OCI-M2 (cell line): Measurements from ENCODE around the gene EFNA5.

Experiments
- DNase-seq: peaks from one replicate; lab custom pipeline; 2025; ENCODE audit not compliant: unreplicated experiment; lab: John Stamatoyannopoulos, UW

EFNA5 gene

DNA sequence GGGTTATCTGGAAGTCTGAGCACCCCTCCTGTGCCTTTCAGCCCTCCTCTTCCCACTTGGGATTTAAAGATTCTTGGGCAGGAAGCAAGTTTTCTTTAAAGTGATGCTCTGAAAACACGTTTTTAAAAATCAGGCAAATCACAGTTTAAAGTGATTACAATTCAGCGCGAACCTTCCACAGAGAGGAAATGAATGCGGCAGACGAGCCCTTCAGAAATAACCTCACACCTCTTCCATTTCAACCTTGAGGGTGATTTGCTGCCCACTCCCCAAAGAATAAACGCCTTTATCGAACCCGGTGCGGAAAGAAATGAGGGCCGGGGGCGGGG is 2.3 kb upstream of the EFNA5 start:
- no peak for DNase-seq

DNA sequence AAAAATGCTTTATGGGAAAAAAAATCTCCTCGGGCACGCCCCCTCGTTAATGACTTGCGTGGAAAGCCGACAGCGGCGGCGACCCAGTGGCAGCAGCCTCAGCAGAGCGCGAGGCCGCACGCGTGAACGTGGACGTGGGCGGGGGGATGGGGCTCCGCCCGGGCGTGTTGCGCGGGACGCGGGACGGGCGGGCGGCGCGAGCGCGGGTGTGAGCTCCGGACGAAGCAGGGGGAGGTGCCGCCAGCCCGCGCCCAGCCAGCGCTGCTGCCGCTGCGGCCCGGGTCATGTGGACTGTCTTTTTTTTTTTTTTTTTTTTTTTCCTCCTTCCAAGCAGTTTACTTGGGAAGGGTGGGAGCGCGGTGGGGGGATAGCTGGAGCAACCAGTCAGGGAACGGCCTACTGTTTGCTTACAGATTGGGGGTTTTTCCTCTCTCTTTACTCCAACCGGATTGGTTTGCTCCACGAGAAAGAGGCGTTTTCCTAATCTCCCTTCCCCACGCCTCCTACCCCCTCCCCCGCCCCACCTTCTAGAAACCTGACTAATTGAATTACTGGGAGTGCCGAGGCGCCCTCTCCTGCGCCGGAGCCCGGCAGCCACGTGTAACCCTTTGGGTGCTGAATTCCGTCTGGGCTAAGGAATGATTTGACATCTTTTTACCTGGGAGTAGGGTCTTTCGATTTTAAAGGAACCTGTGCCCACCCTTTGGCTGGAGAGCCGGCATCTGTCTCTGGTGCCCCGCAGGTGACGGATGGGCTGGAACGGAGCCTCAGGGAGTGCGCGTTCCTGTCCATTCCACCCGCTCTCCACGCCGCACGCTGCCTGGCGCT is 1.7 kb upstream of the EFNA5 start:
- no peak for DNase-seq

DNA sequence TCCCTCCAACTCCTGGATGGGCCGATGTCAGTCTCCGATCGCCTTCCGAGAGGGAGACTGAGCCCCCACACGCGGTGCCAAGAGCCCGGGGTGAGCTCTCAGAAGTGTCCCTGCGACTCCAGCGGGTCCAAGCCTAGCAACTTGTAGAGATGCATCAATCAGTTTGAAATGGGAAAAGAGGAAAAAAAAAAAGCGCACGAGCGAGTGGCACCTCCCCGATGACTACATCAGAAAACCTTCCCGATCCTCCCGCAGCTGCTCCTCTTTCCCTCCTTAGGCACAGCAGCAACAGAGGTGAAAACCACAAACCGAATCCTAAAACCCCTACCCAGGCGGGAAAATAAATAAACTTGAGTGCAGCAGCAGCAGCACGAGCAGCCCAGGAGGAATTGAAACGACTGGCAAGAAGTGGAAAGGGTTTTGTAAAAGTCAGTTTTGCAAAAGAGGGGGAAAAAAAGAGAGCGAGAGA is 1.0 kb upstream of the EFNA5 start:
- DNase-seq = no peak

DNA sequence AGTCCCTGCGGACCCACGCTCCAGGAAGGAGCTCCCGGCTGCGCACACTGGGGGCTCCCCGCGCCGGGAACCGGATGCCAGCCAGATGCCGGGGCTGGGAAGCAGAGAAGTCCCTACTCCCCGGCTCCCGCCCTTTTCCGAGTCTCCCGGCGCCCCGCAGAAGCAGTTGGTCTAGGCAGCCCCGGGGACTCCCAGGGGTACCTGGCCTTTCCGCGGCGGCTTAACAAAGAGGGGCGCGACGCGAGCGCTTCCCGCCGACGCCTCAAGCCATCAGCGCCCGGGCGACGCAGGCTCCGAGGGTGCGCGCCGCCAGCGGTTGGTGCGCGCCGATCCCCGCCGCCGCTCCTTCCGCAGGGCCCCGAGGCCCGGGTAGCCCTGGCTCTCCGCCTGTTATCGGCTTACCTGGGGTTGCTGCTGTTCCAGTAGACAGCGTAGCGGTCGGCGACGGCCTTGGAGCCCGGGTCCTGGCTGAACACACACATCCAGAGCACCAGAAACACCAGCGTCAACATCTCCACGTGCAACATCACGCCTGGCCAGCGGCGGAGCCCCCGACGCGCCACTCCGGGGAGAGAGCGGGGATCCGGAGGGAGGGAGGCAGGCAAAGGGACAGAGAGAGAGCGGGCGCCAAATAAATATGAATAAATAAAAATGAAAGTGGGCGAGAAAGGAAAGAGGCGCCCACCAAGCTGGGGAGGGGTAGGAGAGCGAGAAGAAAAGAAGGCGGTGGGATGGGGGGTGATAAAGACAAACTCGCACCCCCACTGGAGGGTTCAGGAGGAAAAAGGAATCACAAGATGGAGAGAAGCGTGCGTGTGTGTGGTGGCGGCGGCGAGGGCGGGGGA is 428 bp downstream of the EFNA5 start:
- DNase-seq = no peak

DNA sequence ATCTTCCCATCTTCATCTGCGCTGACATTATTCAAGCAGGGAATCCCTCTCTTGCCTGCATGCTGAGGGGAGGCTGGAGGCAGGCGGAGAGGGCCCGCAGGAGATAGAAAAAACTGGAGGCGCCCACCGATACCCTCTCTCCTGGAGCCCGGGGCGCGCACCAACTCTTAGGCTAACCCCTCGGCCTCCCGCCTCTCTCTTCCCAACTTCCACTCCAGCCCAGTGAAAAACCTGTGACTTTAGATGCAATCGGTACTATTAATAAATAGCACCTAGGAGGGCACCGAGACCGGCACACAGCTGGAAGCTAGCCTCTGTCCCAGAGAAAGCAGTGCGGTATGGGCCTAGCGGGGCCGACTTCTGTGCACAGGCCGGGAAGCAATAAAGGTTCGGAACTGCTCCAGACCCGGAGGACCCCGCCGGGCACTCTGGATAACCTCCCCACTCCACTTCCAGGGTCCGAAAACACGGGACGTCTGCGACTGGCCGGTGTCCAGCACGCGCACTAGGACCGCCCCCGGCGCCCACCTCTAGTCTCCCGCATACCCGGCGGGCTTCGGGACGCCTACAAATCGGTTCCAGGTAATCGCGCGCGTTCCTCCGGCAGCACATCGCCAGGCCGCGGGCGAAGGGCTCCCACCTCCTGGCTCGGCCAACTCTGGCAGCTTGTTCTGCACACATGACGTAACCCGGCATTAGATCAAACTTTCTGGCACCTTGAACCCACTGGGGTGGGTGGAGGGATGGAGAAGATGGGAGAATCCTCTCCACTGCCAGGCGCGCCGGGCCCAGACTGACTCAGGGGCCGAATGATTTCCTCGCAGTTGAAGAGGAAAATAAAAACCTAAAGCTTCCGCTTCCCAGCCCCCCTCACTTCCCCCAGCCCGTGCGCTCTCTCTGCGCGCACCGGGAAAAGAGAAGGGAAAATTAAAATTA is 1.4 kb downstream of the EFNA5 start:
- no peak for DNase-seq

DNA sequence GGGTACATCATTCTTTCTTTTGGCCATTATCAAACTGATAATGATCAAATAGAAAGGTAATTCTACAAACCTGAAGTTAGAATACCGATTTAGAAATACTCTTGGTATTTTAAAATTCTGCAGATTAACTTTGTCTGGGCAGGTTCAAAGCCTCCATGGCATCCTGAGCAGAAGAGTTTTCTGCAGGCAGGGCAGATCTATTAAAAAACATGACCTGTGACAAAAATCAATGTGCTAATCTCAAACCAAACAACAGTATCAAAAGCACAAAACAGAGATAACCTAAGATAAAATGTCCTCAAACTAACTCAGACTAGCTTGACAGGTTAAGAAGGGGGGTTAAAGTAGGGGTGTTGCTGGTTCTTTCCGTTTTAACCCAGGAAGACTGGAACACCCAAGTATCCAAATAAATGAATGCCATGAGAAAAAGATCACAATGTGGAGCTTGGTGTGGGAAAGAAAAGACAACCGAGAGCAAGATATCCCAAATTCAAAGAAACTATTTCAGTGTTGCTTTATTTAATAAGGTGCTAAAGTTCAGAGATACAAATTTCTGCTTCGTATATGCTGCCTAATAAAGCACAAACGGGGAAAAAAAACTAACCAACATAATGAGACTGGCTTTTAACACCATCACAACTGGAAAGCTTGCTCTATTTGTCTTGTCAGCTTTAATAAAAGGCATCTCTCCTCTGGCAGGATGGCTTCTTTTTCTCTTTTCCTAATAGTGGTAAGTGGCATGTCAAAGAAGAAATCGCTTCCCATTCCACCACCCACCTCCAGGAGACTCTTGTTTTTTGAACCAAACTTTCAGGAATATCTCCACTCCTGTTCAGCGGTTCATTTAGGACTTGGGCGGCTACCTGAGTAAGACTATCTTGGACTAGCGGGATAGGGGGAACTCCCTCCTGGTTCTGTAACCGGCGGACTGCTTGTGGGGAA is 2.3 kb downstream of the EFNA5 start:
- no peak for DNase-seq

DNA sequence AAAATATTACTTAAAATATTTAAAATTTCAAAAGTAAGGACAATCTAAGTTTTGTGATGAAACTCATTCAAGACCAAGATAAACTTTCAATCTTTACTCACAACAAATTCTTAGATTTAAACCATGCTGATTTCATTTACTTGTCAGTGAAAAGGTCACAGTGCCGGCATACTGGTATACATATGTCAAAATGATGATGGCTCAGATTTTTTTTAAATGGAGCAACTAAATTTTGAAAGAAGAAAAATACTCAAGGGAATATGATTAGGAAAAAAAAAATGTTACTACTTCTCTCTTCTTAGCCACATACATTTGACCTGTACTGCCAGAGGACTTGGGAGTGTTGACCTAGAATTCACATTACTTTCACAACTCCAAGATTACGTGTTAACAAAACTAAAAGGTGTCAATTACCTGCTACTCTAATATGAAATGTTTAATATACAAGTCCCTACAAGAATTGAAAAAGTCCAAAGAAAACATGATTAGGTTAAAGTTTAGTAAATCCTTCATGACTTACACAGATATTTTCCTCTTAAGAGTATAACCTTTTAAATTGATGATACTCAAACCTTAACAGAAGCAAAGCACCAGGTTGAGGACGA is 4.6 kb downstream of the EFNA5 start:
- DNase-seq = no peak

DNA sequence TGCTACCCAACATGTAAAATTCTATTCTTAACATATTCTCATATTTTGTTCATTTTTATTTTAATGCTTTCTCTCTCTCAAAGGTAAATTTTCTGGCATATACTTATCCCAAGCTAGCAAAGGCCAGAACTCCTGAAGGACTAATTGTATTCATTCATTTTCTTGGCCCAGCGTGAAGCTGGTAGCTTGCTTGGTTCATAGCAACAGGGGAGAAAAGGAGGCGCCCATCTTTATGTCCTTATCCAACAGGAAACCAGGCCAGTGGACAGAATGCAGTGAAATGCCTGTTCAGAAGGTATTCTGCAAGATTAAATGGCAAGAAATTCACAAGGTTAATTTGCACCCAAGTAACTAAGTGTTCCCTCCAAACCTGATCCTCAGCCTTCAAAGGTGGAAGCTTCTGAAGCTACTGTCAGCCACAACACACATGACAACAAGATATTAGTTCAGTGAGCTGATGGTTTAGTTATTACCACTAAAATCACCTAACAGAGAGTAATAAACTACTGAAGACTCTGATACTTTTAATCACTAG is 5.6 kb downstream of the EFNA5 start:
- no peak for DNase-seq

DNA sequence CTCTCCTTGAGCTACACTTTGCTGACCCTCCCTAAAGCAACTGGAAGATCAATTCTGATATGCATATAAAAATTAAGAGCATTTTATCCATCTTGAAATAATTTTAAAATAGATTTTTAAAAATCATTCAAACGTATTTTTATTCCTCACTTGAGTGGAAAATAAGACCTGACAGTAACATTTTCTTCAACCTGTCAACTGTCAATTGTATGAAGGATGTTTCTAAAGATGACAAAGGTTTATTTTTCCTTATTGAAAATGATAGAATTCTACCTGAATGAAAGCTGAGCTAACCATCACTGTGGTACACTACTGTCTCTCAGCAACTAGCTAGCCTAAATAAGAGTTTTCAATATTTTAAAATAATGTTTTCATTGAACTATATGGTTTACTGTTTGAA is 7.0 kb downstream of the EFNA5 start:
- DNase-seq = no peak

DNA sequence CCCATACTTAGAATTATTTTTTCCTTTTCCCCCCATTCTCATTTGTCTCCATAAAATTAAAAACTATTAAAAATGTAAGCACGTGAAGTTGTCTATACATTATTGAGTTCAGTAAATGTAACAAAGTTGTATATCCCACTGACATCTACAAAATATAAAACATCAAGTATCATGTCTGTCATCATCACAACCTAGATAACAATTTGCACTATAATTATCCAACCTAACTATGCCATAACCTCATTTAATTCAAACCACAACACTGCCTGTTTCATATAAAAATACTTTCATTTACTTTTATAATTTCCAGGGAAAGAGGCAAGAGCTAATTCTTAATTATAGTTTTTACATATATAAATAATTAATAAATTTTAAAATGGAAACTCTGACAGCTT is 9.1 kb downstream of the EFNA5 start:
- no peak for DNase-seq

DNA sequence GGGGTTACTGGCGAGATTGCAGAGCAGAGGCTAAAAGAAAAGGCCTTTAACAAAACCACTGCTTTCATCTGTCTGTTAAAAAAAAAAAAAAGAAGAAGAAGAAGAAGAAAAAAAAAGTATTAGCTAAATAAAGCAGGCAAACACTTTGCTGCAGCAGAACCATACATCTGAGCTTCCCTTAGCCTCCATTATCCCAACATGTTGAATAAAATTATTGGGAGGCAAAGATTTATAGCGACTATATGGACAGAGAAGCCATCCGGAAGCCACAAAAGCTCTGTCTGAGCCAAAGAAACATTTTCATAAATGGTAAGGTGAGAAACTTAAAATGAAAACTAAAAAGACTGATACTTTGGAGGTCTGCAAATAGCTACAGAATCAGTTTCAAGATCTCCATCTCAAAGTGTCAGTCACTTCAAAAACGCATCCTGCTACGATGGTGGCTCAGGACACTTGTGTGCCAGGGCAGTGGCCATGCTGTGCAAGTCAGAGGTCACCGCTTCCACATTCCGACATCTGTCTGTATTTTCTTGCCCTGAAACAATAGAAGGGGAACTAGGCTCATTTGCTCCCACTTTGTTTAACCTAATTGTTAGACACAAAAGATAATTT is 9.6 kb downstream of the EFNA5 start:
- no peak for DNase-seq

DNA sequence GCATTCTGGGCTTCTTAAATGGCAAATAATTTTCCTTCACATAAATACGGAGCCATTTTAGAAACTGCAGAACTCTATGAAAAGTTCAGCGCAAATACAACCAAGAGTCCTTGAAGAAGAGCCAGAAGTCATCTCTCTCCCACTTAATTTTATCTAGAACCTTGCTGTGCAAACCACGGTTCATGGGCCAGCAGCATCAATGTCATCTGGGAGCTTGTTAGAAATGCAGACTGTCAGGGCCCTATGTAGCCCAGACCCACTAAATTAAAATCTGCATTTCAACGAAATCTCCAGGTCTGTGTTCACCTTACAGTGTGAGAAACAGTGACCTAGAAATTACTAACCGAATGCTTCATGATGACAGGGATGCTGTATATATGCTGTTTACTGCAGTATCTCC is 12.2 kb downstream of the EFNA5 start:
- DNase-seq = no peak

DNA sequence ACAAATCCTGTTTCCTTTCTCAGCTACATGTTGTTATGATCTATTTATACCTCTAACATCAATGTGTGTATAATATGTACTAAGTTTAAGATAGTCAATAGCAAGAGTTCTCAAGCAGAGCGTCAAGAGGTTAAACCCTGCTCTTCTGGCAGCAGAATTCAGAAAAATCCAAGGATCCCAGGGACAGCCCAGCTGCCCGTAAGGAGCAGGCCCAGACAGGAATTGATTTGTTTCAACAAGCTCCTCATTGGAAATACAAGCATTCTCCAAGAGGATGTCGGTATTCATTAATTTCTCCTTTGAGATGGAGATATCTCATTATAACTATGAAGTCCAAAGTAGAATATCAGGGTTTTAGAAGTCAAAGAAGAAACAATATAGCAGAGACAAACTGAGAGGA is 14.9 kb downstream of the EFNA5 start:
- no peak for DNase-seq

DNA sequence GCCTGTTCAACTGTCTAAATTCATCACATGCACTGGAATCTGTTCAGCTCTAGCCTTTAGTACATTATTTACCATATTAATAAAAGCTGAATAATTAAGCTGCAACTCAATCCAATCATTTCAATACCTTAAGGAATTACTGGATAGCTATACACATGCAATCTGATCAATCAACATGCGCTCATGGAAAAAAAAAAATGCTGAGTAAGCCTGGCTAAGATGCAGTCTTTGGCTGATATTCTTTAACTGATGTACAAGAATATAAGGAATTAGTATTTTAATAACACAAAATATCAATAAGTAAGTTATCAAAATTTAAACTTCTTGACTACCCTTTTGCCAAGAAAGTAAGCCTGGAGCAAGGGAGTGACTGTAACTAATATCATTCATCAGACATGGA is 15.9 kb downstream of the EFNA5 start:
- no peak for DNase-seq

DNA sequence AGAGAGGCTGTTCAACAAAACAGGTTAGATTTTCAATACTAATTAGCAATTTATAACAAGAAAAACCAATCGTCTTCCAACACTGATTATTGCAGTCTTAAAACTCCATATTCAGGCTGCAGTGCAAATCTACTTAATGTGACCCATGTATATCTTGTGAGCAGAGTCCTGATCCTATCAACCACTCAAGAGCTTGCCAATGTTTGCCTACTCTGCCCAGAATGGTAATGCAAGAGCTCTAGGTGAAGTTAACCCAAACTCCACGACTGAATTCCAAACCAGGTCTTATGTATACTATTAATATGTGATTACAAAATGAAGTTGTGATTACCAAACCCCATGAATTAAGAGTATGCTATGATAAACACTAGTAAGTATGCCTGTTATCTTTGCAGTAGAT is 17.1 kb downstream of the EFNA5 start:
- DNase-seq = no peak

DNA sequence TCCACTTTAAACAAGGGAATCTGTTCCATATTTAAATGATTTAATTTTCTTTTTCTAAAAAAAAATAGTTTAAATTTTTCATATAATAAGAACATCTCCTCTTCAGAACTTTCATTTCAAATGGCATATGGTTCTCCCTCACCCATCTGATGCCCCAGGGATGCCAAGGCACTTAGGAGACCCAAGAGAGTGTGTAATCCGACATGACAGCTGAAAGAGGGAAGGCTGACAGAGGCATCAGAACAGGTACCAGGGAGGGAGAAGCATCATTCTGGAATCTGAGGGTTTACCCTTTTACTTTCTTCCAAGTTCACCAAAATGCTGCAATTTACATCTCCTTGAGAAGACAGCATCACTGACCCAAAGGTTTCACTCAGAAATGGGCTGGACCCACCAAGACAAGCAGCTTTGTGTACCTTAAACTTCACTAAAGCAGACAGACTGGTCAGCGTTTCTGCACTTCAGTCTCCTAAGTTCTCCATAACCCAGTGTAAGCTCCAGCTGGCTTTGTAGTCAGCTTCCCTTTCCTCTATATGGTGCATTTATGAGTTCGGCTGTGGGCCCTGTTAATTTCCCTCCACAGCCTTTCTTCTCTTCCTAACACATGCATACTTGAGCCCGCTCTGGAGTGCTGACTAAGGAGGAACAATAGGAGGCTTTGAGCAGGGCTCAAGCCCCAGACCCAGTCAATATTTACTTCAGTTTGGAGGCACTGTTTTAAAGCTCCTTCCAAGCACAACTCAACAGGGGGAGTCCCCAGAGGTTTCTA is 17.7 kb downstream of the EFNA5 start:
- no peak for DNase-seq

DNA sequence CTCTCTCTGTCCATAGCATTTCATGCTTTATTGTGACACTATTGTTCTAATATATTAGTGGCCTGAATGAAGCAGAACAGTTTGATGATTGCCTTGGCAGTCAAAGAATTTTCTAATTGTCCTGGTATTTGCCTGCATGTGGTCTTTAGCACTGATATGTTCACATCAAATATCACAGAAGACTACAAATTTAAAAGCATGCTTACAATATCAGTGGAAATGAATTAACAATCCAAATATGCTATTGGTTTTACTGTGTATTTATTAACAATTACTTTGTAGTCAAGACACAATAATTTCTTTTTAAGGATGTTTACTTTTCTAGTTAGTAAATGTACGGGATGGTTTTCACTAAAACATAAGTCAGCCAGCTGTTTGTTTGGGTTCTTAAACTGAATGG is 18.3 kb downstream of the EFNA5 start:
- DNase-seq = no peak

DNA sequence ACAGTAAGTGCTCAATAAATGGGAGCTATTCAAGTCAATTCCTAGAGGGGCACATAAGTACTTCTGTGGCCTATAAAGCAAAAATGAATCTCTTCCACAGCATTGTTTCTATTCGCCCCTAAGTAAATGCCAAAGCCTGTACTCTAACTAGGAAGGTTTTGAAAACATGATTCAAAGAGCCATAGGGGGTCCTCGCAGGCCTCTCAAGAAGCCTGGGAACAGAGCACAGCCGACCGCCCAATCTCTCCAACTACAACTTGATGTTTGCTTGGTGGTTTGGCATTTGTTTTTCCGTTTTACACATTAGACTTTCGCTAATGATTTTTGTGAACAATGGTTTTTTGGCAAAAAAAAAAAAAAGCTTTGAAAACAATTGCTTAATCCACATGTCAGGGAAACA is 19.4 kb downstream of the EFNA5 start:
- DNase-seq = no peak
